ENCODE measurements around the gene AMIGO2. TPM values are rescaled to one million over a fixed set of nuclear protein-coding genes. Genes with fewer than 3 reads are reported as not detected.
A peak's percentile ranks its signal among the peaks of the same experiment; 100 is the strongest.

Gene AMIGO2
- total and polyA plus RNA-seq, 9 of the 15 experiments (the other 6 are each of a cell fraction or from before 2014, with no cell fraction given): 2.0 to 8.3 (median 3.8) TPM

- ChIA-PET CTCF (ENCODE audit: low intra/inter-chr PET ratio) (interaction anchor here (1.8 kb wide), 1 partner anchor 318 kb away, joined by 4 read pairs; no protein-coding TSS in a partner anchor), POLR2A (interaction anchor here (0.8 to 3.1 kb wide), 3 partner anchors 10 to 329 kb away, joined by 3 to 21 read pairs (median 4); no protein-coding TSS in a partner anchor)
- Histone ChIP-seq H3K36me3 (ENCODE audit: control insufficient read depth, insufficient read depth, low read length) (no peaks in the 10 kb centered on the region), H3K27ac (ENCODE audit: extremely low read depth, low read depth, low read length) (peak overlapping the region; percentile 54; the same call in 2 of the 3 replicates), H3K27me3 (ENCODE audit: control insufficient read depth in 2 of 2, insufficient read depth in 2 of 2, low read length in 2 of 2) (no peaks in the 10 kb centered on the region; a peak in 1 of 5 replicates), H3K9me1 (ENCODE audit: control insufficient read depth, insufficient read depth, low read length) (no peaks in the 10 kb centered on the region), H4K20me1 (replicated peaks; ENCODE audit: control insufficient read depth, insufficient read depth, low read length) (no peaks in the 10 kb centered on the region), H3K9ac (ENCODE audit: insufficient read depth in 1 of 2, low read depth in 2 of 2, low read length in 2 of 2) (peak overlapping the region; percentile 50 to 92; a peak in 3 of 4 replicates), H2AFZ (ENCODE audit: low read depth, low read length) (peak overlapping the region; percentile 93), H3K79me2 (ENCODE audit: control insufficient read depth, insufficient read depth, low read length) (no peaks in the 10 kb centered on the region; the same call in 2 of the 3 replicates), H3K4me2 (ENCODE audit: insufficient read depth, low read length) (peak overlapping the region; percentile 87), H3K4me1 (replicated peaks in 1 of 2; ENCODE audit: control insufficient read depth in 2 of 2, insufficient read depth in 2 of 2, low read length in 2 of 2) (peaks cover 15 to 21% of the 10 kb centered on the region in 2 experiments), H3K9me3 (replicated peaks; ENCODE audit: control insufficient read depth, insufficient read depth, low read depth, low read length) (no peaks in the 10 kb centered on the region), H3K4me3 (peak overlapping the region; percentile 53)
- DNase-seq (ENCODE audit: extremely low read depth in 1 of 4, low spot score in 3 of 4): peak; percentile 27 to 59 (median 38)
- in situ Hi-C loops (cut with MboI): no loop called here
- BruUV-seq (replicated peaks): no TSS peak
- intact Hi-C loops (cut with micrococcal nuclease): loop anchor here (2.0 to 5.0 kb wide), 6 partner anchors 87 to 317 kb away; no protein-coding TSS in a partner anchor
- ATAC-seq: peak; percentile 46
- 12% methylated on average over 34 of the region's 49 CpGs for WGBS (ENCODE audit: insufficient coverage, low coverage, missing lambda C conversion rate)
- FAIRE-seq: no peak
- TF ChIP-seq PRMT5 (CRISPR knock-in tag; IDR thresholded peaks at IDR 0.05) (no peak), SMARCA4 (IDR thresholded peaks at IDR 0.05) (0 out of 2 replicates have a peak, but pooled peaks have one; percentile 6), ZNF408 (CRISPR knock-in tag; IDR thresholded peaks at IDR 0.05; ENCODE audit: low read depth) (no peak), FOXP1 (CRISPR knock-in tag; IDR thresholded peaks at IDR 0.05) (no peak), DNMT1 (IDR thresholded peaks at IDR 0.05) (no peak), ZNF165 (CRISPR knock-in tag; IDR thresholded peaks at IDR 0.05; ENCODE audit: borderline replicate concordance) (no peak), CUX1 (CRISPR knock-in tag; IDR thresholded peaks at IDR 0.05) (no peak), ETS2 (tag; IDR thresholded peaks at IDR 0.05; ENCODE audit: borderline replicate concordance, poor library complexity, severe bottlenecking) (no peak), TEAD1 (CRISPR knock-in tag; IDR thresholded peaks at IDR 0.05) (0 out of 4 replicates have a peak, but pooled peaks of 1 of the 2 experiments have one; percentile 43), PCBP1 (IDR thresholded peaks at IDR 0.05; ENCODE audit: low read depth, low read length, poor library complexity, severe bottlenecking) (peak; percentile 68), BRD4 (IDR thresholded peaks at IDR 0.05) (0 out of 2 replicates have a peak, but pooled peaks have one; percentile 55)
- TF ChIP-seq, protein P1, sequence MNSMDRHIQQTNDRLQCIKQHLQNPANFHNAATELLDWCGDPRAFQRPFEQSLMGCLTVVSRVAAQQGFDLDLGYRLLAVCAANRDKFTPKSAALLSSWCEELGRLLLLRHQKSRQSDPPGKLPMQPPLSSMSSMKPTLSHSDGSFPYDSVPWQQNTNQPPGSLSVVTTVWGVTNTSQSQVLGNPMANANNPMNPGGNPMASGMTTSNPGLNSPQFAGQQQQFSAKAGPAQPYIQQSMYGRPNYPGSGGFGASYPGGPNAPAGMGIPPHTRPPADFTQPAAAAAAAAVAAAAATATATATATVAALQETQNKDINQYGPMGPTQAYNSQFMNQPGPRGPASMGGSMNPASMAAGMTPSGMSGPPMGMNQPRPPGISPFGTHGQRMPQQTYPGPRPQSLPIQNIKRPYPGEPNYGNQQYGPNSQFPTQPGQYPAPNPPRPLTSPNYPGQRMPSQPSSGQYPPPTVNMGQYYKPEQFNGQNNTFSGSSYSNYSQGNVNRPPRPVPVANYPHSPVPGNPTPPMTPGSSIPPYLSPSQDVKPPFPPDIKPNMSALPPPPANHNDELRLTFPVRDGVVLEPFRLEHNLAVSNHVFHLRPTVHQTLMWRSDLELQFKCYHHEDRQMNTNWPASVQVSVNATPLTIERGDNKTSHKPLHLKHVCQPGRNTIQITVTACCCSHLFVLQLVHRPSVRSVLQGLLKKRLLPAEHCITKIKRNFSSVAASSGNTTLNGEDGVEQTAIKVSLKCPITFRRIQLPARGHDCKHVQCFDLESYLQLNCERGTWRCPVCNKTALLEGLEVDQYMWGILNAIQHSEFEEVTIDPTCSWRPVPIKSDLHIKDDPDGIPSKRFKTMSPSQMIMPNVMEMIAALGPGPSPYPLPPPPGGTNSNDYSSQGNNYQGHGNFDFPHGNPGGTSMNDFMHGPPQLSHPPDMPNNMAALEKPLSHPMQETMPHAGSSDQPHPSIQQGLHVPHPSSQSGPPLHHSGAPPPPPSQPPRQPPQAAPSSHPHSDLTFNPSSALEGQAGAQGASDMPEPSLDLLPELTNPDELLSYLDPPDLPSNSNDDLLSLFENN (IDR thresholded peaks at IDR 0.05; ENCODE audit: low read depth in 2 of 2, low read length in 2 of 2): no peak
Observed at GRCh38 chr12:47079981-47080724, 394 bp upstream of the AMIGO2 start.
